Neural cell (in vitro differentiated cells): Measurements from ENCODE around the gene ZNF350. TPM values are rescaled to one million over a fixed set of nuclear protein-coding genes. Genes with fewer than 3 reads are reported as not detected.

ENCODE experiments used
- H2AFZ ChIP-seq: fragments of 200-600, 300-800 bp; sonication (generic), shearing (Covaris generic); 2 replicates; pipeline ENCODE4 v1.6.0; 2014; ENCODE audit warnings: low read depth, mild to moderate bottlenecking, antibody characterized with exemption, low read length, moderate library complexity
- H3F3A ChIP-seq: fragments of 200-600 bp; shearing (Covaris generic); 2 replicates; pipeline ENCODE4 v1.6.1; 2016; ENCODE audit warnings: mild to moderate bottlenecking, moderate library complexity, mixed read lengths, antibody characterized with exemption, low read length; ENCODE audit not compliant: insufficient read depth, poor library complexity, severe bottlenecking
- H3K27ac ChIP-seq: fragments of 200-600, 300-800 bp; sonication (generic), shearing (Covaris generic); 2 replicates; pipeline ENCODE4 v1.5.1; 2014; ENCODE audit warnings: mild to moderate bottlenecking, low read length, moderate library complexity
- H3K27me3 ChIP-seq: fragments of 300-800, 200-600 bp; sonication (generic), shearing (Covaris generic); 2 replicates; pipeline ENCODE4 v1.6.0; 2014; ENCODE audit warnings: mild to moderate bottlenecking, low read depth, low read length, moderate library complexity; ENCODE audit not compliant: insufficient read depth
- H3K36me3 ChIP-seq: fragments of 300-800, 200-600 bp; sonication (generic), shearing (Covaris generic); 2 replicates; pipeline ENCODE4 v1.5.1; 2014; ENCODE audit warnings: mild to moderate bottlenecking, antibody characterized with exemption, low read length, moderate library complexity; ENCODE audit not compliant: insufficient read depth
- H3K4me2 ChIP-seq: fragments of 300-800, 200-600 bp; sonication (generic), shearing (Covaris generic); 2 replicates; pipeline ENCODE4 v1.6.0; 2014; ENCODE audit warnings: mild to moderate bottlenecking, low read length
- H3K4me3 ChIP-seq: fragments of 300-800, 200-600 bp; sonication (generic), shearing (Covaris generic); 2 replicates; pipeline ENCODE4 v1.5.1; 2014; ENCODE audit warnings: mild to moderate bottlenecking, low read length, moderate library complexity
- H3K79me2 ChIP-seq: fragments of 200-600 bp; shearing (Covaris generic); replicated peaks from 2 replicates; pipeline ENCODE4 v1.6.0; 2014; ENCODE audit warnings: mild to moderate bottlenecking, low read length, moderate library complexity; ENCODE audit not compliant: insufficient read depth
- H3K9ac ChIP-seq: fragments of 300-800, 200-600 bp; sonication (generic), shearing (Covaris generic); 2 replicates; pipeline ENCODE4 v1.6.1; 2016; ENCODE audit warnings: mild to moderate bottlenecking, low read length, mixed read lengths
- H3K9me2 ChIP-seq: fragments of 200-600 bp; shearing (Covaris generic); 2 replicates; pipeline ENCODE4 v1.6.1; 2016; ENCODE audit warnings: mild to moderate bottlenecking, low read length, mixed read lengths; ENCODE audit not compliant: insufficient read depth
- H3K9me3 ChIP-seq: fragments of 200-600, 300-800 bp; sonication (generic), shearing (Covaris generic); 2 replicates; pipeline ENCODE4 v1.6.1; 2016; ENCODE audit warnings: mild to moderate bottlenecking, mixed run types, low read length, moderate library complexity, mixed read lengths
- H4K20me1 ChIP-seq: fragments of 200-600 bp; shearing (Covaris generic); 2 replicates; pipeline ENCODE4 v1.6.1; 2016; ENCODE audit warnings: mild to moderate bottlenecking, mixed run types; ENCODE audit not compliant: insufficient read depth
- EP300 ChIP-seq: fragments of 450-650 bp; conservative IDR thresholded peaks from 2 replicates; pipeline ENCODE4 v1.6.1; 2014; ENCODE audit warnings: antibody characterized with exemption, mild to moderate bottlenecking, moderate library complexity; ENCODE audit not compliant: poor library complexity, severe bottlenecking
- EZH2 ChIP-seq: fragments of 200-600, 300-800 bp; shearing (Covaris generic), sonication (generic); IDR thresholded peaks from 2 replicates; pipeline ENCODE4 v1.6.1; 2014; ENCODE audit warnings: antibody characterized with exemption, low read length, borderline replicate concordance, mild to moderate bottlenecking; ENCODE audit not compliant: insufficient read depth, poor library complexity, severe bottlenecking
- MXI1 ChIP-seq: fragments of 450-650 bp; conservative IDR thresholded peaks from 2 replicates; pipeline ENCODE4 v1.6.1; 2014; ENCODE audit warnings: antibody characterized with exemption, mild to moderate bottlenecking; ENCODE audit not compliant: poor library complexity, severe bottlenecking
- POLR2AphosphoS5 ChIP-seq: IDR thresholded peaks from 2 replicates; pipeline ENCODE4 v1.6.1; 2012
- RAD21 ChIP-seq: fragments of 450-650 bp; conservative IDR thresholded peaks from 2 replicates; pipeline ENCODE4 v1.6.1; 2014; ENCODE audit warnings: antibody characterized with exemption, mild to moderate bottlenecking, moderate library complexity
- REST ChIP-seq: IDR thresholded peaks from 2 replicates; pipeline ENCODE4 v1.6.1; 2012; ENCODE audit warnings: borderline replicate concordance
- SMC3 ChIP-seq: fragments of 450-650 bp; conservative IDR thresholded peaks from 2 replicates; pipeline ENCODE4 v1.6.1; 2014; ENCODE audit warnings: antibody characterized with exemption, mild to moderate bottlenecking, moderate library complexity; ENCODE audit not compliant: poor library complexity
- TAF1 ChIP-seq: IDR thresholded peaks from 2 replicates; pipeline ENCODE4 v1.6.1; 2012; ENCODE audit warnings: low read depth
- polyA minus RNA-seq: library from RNA; depleted of rRNA, polyadenylated mRNA; stranded (reverse); fragments of >200 nt; gene quantifications from 2 replicates; pipeline ENCODE4 v1.2.3, GENCODE V29; 2014
- polyA plus RNA-seq: library from polyadenylated mRNA; depleted of rRNA; stranded (reverse); fragments of >200 nt; gene quantifications from 2 replicates; pipeline ENCODE4 v1.2.3, GENCODE V29; 2014
- TF ChIP-seq, protein P1 (sequence below): fragments of 450-650 bp; IDR thresholded peaks from 2 replicates; pipeline ENCODE4 v1.5.1; 2014; ENCODE audit warnings: antibody characterized with exemption, mild to moderate bottlenecking, moderate library complexity; ENCODE audit not compliant: poor library complexity, severe bottlenecking

ZNF350 gene
- 7.9 and 14.8 TPM in 2 replicates for polyA plus RNA-seq
- polyA minus RNA-seq = 25.9 and 26.5 TPM in 2 replicates

DNA sequence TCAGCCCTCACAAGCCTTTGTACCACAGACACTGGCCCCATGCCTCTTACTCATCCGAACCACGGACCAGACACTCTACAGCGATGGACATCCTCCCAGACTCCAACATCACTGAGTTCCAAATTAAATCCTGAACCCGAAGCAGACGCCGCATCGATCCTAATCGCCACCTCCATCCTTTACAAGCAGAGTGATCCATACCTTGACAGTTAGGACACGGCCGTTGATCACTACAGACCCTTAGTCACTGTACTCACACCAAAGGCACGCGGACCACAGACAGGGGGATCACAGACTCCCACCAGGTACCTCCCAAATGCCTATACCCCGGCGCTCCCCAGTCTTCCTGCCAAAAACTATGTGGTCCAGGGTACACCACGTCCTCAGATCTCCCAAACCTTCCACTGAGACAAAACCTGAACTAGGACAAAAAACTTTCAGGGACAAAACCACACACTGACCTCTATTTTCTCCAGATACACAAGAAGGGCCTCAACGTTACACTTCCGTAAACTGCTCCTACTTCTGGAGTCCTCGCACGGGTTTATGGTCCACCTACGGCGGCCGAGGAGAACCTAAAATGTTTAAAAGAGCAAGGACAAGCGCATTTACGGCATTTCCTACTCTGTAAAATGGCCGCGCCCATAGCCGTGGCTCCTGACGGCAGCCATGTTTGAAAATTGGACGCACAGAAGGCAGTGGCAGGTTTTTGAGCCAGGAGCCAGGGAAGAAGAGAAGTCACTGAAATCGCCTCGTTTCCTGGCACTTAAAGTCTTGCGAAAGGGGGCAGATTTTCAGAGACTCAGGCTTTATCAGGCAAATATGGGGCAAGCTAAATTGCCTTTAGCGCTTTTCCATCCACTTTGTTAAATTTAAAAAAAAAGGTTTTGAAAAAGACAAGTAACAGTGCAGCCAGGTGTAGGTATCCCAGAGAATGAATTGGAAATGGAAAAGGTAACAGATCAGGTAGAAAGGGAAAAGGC is at the start of gene ZNF350:
Gene ZNF350 (minus strand): TSS at position 532 of the 983 bp plus-strand sequence. CDS start 12,480 bp downstream, outside the sequence.
- H3K27ac ChIP-seq = peak within 1 kb of the TSS; percentile 34
- H3K9ac ChIP-seq = peak within 1 kb of the TSS; percentile 75

More for the DNA sequence above, at the start of gene ZNF350:
- H3K36me3 ChIP-seq = peaks cover 6% of the 10 kb centered on the region
- H3F3A ChIP-seq = no peaks in the 10 kb centered on the region
- no peaks in the 10 kb centered on the region for H3K9me2 ChIP-seq
- H4K20me1 ChIP-seq = no peaks in the 10 kb centered on the region
- H3K79me2 ChIP-seq = peaks cover 37% of the 10 kb centered on the region
- H3K4me3 ChIP-seq = peak within 1 kb of the TSS; percentile 85
- peak within 1 kb of the TSS; percentile 89 for H2AFZ ChIP-seq
- TF ChIP-seq POLR2AphosphoS5 (peak; percentile 42), SMC3 (peak; percentile 36), RAD21 (peak; percentile 17), TAF1 (no peak), EZH2 (no peak), EP300 (no peak), MXI1 (peak; percentile 82), REST (no peak)
- TF ChIP-seq, protein P1, sequence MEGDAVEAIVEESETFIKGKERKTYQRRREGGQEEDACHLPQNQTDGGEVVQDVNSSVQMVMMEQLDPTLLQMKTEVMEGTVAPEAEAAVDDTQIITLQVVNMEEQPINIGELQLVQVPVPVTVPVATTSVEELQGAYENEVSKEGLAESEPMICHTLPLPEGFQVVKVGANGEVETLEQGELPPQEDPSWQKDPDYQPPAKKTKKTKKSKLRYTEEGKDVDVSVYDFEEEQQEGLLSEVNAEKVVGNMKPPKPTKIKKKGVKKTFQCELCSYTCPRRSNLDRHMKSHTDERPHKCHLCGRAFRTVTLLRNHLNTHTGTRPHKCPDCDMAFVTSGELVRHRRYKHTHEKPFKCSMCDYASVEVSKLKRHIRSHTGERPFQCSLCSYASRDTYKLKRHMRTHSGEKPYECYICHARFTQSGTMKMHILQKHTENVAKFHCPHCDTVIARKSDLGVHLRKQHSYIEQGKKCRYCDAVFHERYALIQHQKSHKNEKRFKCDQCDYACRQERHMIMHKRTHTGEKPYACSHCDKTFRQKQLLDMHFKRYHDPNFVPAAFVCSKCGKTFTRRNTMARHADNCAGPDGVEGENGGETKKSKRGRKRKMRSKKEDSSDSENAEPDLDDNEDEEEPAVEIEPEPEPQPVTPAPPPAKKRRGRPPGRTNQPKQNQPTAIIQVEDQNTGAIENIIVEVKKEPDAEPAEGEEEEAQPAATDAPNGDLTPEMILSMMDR = peak; percentile 30
- H3K27me3 ChIP-seq = no peaks in the 10 kb centered on the region
- H3K4me2 ChIP-seq = no peak within 1 kb of the TSS
- peaks cover 10% of the 10 kb centered on the region for H3K9me3 ChIP-seq
